Panc1 (cell line): ENCODE measurements around the gene TIMM44. TPM values are rescaled to one million over a fixed set of nuclear protein-coding genes. Genes with fewer than 3 reads are reported as not detected.

Experiments
- ATAC-seq: fragments of 200-7000 bp; cut with Tn5 transposase; 2 replicates; pipeline ENCODE4 v1.9.1; 2020; ENCODE audit warnings: mild to moderate bottlenecking, moderate library complexity
- BruUV-seq: library from RNA; stranded (reverse); fragments of 400-500 nt; replicated peaks from 2 replicates; lab custom pipeline; 2021; lab: Mats Ljungman, UMichigan
- CTCF ChIA-PET: fragments of 300-600 bp; sonication (Branson Sonifier 250); formaldehyde crosslinking; loops from one replicate; lab custom pipeline; 2022; ENCODE audit warnings: antibody characterized with exemption; lab: Charles Lee
- POLR2A ChIA-PET: fragments of 300-600 bp; sonication (Branson Sonifier 250); formaldehyde crosslinking; loops from one replicate; lab custom pipeline; 2022; ENCODE audit warnings: antibody characterized with exemption; lab: Charles Lee
- DNase-seq: peaks from one replicate; pipeline ENCODE4 v3.0.0-alpha.2; 2010; ENCODE audit warnings: low read depth, low spot score
- H3K27ac ChIP-seq: 2 replicates; pipeline ENCODE4 v1.5.1; 2011; ENCODE audit warnings: mild to moderate bottlenecking, low read length, inconsistent platforms
- H3K27me3 ChIP-seq: fragments of 200-500 bp; sonication (Bioruptor generic); 2 replicates; pipeline ENCODE4 v1.6.0; 2014; ENCODE audit warnings: low read length, inconsistent platforms; ENCODE audit not compliant: control insufficient read depth, insufficient read depth
- H3K36me3 ChIP-seq: fragments of 200-500 bp; sonication (Bioruptor generic); 2 replicates; pipeline ENCODE4 v1.5.1; 2014; ENCODE audit warnings: inconsistent platforms, mild to moderate bottlenecking, low read length, moderate library complexity; ENCODE audit not compliant: control insufficient read depth, insufficient read depth
- H3K4me1 ChIP-seq: 2 replicates; pipeline ENCODE4 v1.5.1; 2011; ENCODE audit warnings: inconsistent platforms, mild to moderate bottlenecking, low read length, moderate library complexity; ENCODE audit not compliant: control insufficient read depth, insufficient read depth
- H3K4me3 ChIP-seq, 2 experiments: 2 replicates each; pipeline ENCODE4 v1.5.1; 2011 to 2012; ENCODE audit warnings: low read depth in 2 of 2, low read length in 2 of 2, mild to moderate bottlenecking in 2 of 2, inconsistent platforms in 1 of 2, moderate library complexity in 1 of 2
- H3K9me3 ChIP-seq: fragments of 200-500 bp; sonication (Bioruptor generic); 2 replicates; pipeline ENCODE4 v1.5.1; 2014; ENCODE audit warnings: low read depth, mild to moderate bottlenecking, inconsistent platforms, low read length, moderate library complexity; ENCODE audit not compliant: control insufficient read depth, insufficient read depth
- CTCF ChIP-seq: fragments of 450-650 bp; IDR thresholded peaks from 2 replicates; pipeline ENCODE4 v1.5.1; 2017; ENCODE audit warnings: mild to moderate bottlenecking
- POLR2AphosphoS5 ChIP-seq: IDR thresholded peaks from 2 replicates; pipeline ENCODE4 v1.6.1; 2012; ENCODE audit warnings: mild to moderate bottlenecking, low read depth, low read length, moderate library complexity
- SIN3A ChIP-seq: IDR thresholded peaks from 2 replicates; pipeline ENCODE4 v1.6.1; 2012; ENCODE audit warnings: low read depth, mild to moderate bottlenecking, low read length, moderate library complexity, borderline replicate concordance; ENCODE audit not compliant: insufficient read depth
- TCF7L2 ChIP-seq: IDR thresholded peaks from 2 replicates; pipeline ENCODE4 v1.6.1; 2011; ENCODE audit warnings: mild to moderate bottlenecking, low read depth, low read length, inconsistent platforms
- in situ Hi-C: cut with HindIII; loops from 2 replicates; pipeline ENCODE4 v1.10.0; 2016; ENCODE audit warnings: low sequenced_read_pairs, low pct_unique_long_range_greater_than_20kb
- intact Hi-C: fragments of 100-400 bp; cut with micrococcal nuclease; formaldehyde crosslinking; loops from one replicate; pipeline ENCODE4 v1.10.0; 2022; ENCODE audit not compliant: unreplicated experiment
- total RNA-seq: library from RNA; stranded (reverse); gene quantifications from one replicate; pipeline ENCODE4 v1.2.1, GENCODE V29; 2021; ENCODE audit not compliant: unreplicated experiment

Gene TIMM44
- total RNA-seq, 1 experiment from 2014 or later: 105 TPM

DNA sequence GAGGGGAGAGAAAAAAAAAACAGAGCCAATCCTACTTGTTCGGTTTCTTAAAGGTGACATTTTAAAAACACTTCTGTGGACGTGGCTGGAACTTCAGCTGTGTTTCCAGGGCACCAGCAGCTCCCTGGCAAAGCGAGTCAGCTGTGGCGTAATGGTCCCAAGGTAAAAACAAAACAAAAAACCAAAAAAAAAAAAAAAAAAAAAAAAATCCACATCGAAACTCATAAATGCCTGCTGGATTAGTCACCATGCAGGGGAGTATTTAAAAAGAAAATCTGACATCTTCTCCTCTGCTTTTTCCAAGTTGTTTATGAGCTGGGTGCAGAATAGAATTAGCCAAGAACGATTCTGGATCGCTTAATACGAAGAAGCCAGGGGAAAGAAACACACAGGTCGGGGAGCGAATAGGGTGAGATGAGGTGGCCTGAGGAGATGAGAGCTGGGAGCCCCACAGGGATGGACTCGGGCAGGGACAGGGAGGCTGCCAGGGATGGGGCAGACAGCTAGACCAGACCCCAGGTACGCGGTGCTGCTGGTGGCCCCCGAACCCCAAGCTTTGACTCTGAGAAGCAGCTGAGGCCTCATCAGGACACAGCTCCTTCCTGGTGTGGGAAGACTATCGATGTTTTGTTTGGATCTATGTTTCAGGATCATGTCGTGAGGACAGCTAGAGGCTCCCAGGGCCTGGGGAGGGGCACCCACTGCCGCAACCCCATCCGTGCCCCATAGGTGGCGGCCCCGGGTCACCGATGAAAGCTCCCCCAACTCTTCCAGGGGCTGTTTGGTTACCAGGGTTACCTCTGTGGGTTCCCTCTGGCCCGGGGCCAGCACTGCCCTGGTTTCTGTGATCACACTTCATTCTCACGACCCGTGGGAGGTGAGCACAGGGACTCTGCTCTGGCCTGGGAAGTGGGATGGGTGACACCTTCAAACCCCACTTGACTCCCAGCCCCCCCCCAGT is 14.4 kb downstream of the TIMM44 start:
- no peak overlapping the region for H3K4me3 ChIP-seq
- intact Hi-C loops (no loop called here), in situ Hi-C loops (no loop called here)
- no peaks in the 10 kb centered on the region for H3K27me3 ChIP-seq
- no peak for TF ChIP-seq TCF7L2
- TF ChIP-seq POLR2AphosphoS5: peak; percentile 37; the same call in 1 of the 2 replicates
- no peak for TF ChIP-seq SIN3A
- TF ChIP-seq CTCF: peak; percentile 62
- ChIA-PET CTCF (interaction anchor here (0.5 to 0.9 kb wide), 5 partner anchors 9 to 252 kb away, joined by 3 to 13 read pairs (median 7); partner anchors contain the start of gene SNAPC2), POLR2A (interaction anchor here (0.6 to 0.7 kb wide), 2 partner anchors 15 to 59 kb away, joined by 3 to 11 read pairs; partner anchors contain the start of gene TIMM44)
- H3K36me3 ChIP-seq: no peaks in the 10 kb centered on the region; the same call in 1 of the 2 replicates
- H3K9me3 ChIP-seq: no peaks in the 10 kb centered on the region
- H3K4me1 ChIP-seq: peaks cover 45% of the 10 kb centered on the region
- peak; percentile 13; the same call in 1 of the 2 replicates for ATAC-seq
- no peak for DNase-seq
- peak overlapping the region; percentile 82 for H3K27ac ChIP-seq
- BruUV-seq: TSS peak; percentile 71

DNA sequence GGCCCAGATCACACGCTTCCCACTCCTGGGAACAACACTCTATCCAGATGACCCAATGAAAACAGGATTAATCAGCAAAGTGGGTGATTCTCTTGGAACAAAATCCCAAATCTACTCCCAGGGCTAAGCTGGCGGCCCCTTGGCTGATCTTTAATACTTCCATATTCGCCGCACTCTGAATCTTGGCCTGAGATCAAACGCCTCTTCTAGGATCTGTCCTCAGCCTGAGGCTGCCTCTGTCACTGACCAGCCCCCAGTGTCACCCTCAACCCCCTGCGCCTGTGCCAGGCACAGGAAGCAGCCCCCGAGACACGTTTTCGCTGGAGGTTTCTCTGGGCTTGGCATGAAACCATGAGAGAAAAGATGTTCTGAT is 15.1 kb downstream of the TIMM44 start:
- Histone ChIP-seq H3K36me3 (no peaks in the 10 kb centered on the region; the same call in 1 of the 2 replicates), H3K27ac (peak overlapping the region; percentile 82), H3K9me3 (no peaks in the 10 kb centered on the region), H3K27me3 (no peaks in the 10 kb centered on the region), H3K4me3 (no peak overlapping the region), H3K4me1 (peaks cover 52% of the 10 kb centered on the region)
- intact Hi-C loops (no loop called here), in situ Hi-C loops (no loop called here)
- no peak for DNase-seq
- peak; percentile 74 for TF ChIP-seq TCF7L2
- TF ChIP-seq CTCF: no peak
- BruUV-seq: no TSS peak
- no peak for ATAC-seq
- ChIA-PET POLR2A (no interaction called here), CTCF (interaction anchor here (0.7 kb wide), 1 partner anchor 339 kb away, joined by 3 read pairs; no protein-coding TSS in a partner anchor)

DNA sequence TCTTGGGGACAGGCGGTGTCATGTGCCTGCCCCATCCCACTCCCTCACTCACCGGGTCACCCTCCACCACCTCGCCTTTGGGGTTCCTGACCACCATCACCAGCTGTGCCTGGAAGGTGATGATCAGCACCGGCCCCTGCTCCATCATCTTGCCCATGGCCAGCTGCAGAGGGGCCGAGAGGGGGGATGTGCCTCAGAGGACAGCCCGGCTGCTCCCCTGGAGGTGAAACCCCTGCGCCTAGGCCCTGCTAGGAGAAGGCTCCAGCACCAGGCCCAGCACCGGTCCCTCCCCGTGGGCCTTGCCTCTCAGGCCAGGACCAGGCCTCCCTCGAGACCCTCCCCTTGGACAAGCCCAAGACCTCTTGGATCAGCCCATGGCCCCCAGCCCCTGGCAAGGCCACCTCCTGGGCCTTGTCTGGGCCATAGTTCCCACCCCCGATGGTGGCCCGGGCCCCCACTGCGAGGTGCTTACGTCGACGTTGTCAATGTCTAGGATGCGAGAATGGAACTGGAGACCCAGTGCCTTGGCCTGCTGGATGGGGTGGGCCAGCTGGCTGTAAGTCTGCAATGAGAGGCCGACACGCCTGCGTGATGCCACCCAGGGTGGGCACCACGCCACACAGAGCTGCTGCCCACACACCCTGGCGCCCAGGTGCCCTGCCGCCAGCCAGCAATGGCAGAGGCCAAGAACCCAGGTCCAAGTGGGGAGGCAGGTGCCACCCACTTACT is 15.7 kb downstream of the TIMM44 start:
- no TSS peak for BruUV-seq
- in situ Hi-C loops: no loop called here
- ATAC-seq: no peak
- Histone ChIP-seq H3K27me3 (no peaks in the 10 kb centered on the region), H3K4me1 (peaks cover 54% of the 10 kb centered on the region), H3K36me3 (no peaks in the 10 kb centered on the region; the same call in 1 of the 2 replicates), H3K4me3 (no peak overlapping the region), H3K27ac (peak overlapping the region; percentile 82), H3K9me3 (no peaks in the 10 kb centered on the region)
- ChIA-PET POLR2A (interaction anchor here (0.6 kb wide), 1 partner anchor 863 kb away, joined by 8 read pairs; no protein-coding TSS in a partner anchor), CTCF (interaction anchor here (0.7 kb wide), 1 partner anchor 339 kb away, joined by 3 read pairs; no protein-coding TSS in a partner anchor)
- DNase-seq: no peak
- TF ChIP-seq SIN3A (no peak), CTCF (no peak), POLR2AphosphoS5 (0 out of 2 replicates have a peak, but pooled peaks have one; percentile 28)
- intact Hi-C loops: no loop called here
